Activated CD4-positive, alpha-beta T cell treated with anti-CD3 and anti-CD28 coated beads, Interleukin-2, amount 50 U/mL, for 48 hours (primary cell): ENCODE results near the gene DDA1.
"Not testable (repeated sequence)": the region's sequence is repeated elsewhere in the genome, so short reads cannot be mapped to it uniquely, and the experiment has no call there.

Experiments used
- DNase-seq, 2 experiments: peaks; one replicate each; pipeline ENCODE4 v3.0.0-alpha.2; 2020

The DDA1 gene

GRCh38 chr19:17289489-17289888, 19.9 kb upstream of the DDA1 start:
- DNase-seq = peak; percentile 68 to 73

- DNase-seq = peak; percentile 83 to 86
These were observed 16.9 kb upstream of the DDA1 start for GRCh38 chr19:17292301-17293074.

GRCh38 chr19:17293605-17294004, 15.8 kb upstream of the DDA1 start:
- DNase-seq = no peak

GRCh38 chr19:17294051-17294891, 15.1 kb upstream of the DDA1 start:
- DNase-seq = peak; percentile 70 to 73

- not testable (repeated sequence) for DNase-seq
These were observed 13.8 kb upstream of the DDA1 start for GRCh38 chr19:17295551-17295950.

- DNase-seq = peak in 1 of 2 experiments; percentile 24
These were observed 13.1 kb upstream of the DDA1 start for GRCh38 chr19:17296273-17296672.

GRCh38 chr19:17296976-17297375, 12.4 kb upstream of the DDA1 start:
- DNase-seq = no peak

GRCh38 chr19:17300992-17301619, 8.3 kb upstream of the DDA1 start:
- no peak for DNase-seq

GRCh38 chr19:17302391-17303166, 6.8 kb upstream of the DDA1 start:
- no peak for DNase-seq

GRCh38 chr19:17303167-17303939, 6.0 kb upstream of the DDA1 start, which contains the start of gene ABHD8:
Gene ABHD8 (minus strand): TSS chr19:17303425. CDS start chr19:17301616, 1,809 bp downstream.
- peak; percentile 96 to 97 for DNase-seq

GRCh38 chr19:17303940-17304267, 5.5 kb upstream of the DDA1 start:
- no peak for DNase-seq

GRCh38 chr19:17304386-17305215, 4.8 kb upstream of the DDA1 start:
- DNase-seq = no peak

- no peak for DNase-seq
These were observed 4.2 kb upstream of the DDA1 start for GRCh38 chr19:17305216-17305516.

GRCh38 chr19:17305517-17306284, 3.7 kb upstream of the DDA1 start, which contains the start of gene MRPL34:
Gene MRPL34 (plus strand): TSS chr19:17305872. CDS start chr19:17305893, 21 bp downstream.
- peak; percentile 97 for DNase-seq

GRCh38 chr19:17306285-17306714, 3.1 kb upstream of the DDA1 start:
- DNase-seq = no peak

GRCh38 chr19:17307876-17308377, 1.4 kb upstream of the DDA1 start:
- no peak for DNase-seq

- DNase-seq = peak in 1 of 2 experiments; percentile 23
These were observed 650 bp downstream of the DDA1 start for GRCh38 chr19:17309965-17310461.

- DNase-seq = no peak
These were observed 2.3 kb downstream of the DDA1 start for GRCh38 chr19:17311455-17312188.
